HepG2 (cell line): Measurements from ENCODE around the gene ZNF764. TPM values are rescaled to one million over a fixed set of nuclear protein-coding genes. Genes with fewer than 3 reads are reported as not detected.

Source experiments
- ATAC-seq: fragments of 200-7000 bp; cut with Tn5 transposase; 3 replicates; pipeline ENCODE4 v1.9.1; 2020; ENCODE audit warnings: mild to moderate bottlenecking, moderate library complexity
- BruUV-seq: library from RNA; stranded (reverse); fragments of 400-500 nt; replicated peaks from 2 replicates; lab custom pipeline; 2021; lab: Mats Ljungman, UMichigan
- CTCF ChIA-PET: fragments of 300-600 bp; formaldehyde crosslinking; extraction: SDS; loops from one replicate; lab custom pipeline; 2021; ENCODE audit warnings: low total read pairs, inconsistent platforms, low intra/inter-chr PET ratio; lab: Yijun Ruan, JAX
- POLR2A ChIA-PET: fragments of 350-600 bp; sonication (Branson Sonifier 250); formaldehyde crosslinking; loops from one replicate; lab custom pipeline; 2020; ENCODE audit warnings: antibody characterized with exemption, inconsistent platforms; lab: Yijun Ruan, JAX
- DNase-seq: peaks from one replicate; pipeline ENCODE4 v3.0.0-alpha.2; 2015; ENCODE audit warnings: low spot score
- FAIRE-seq: peaks from 3 replicates; lab custom pipeline; 2011; peaks lifted over from hg19 to GRCh38; lab: Jason Lieb, UNC
- H2AFZ ChIP-seq: one replicate; pipeline ENCODE4 v1.6.1; 2011; ENCODE audit warnings: low read length, inconsistent platforms
- H3K27ac ChIP-seq: fragments of 300-600 bp; 3 replicates; pipeline ENCODE4 v1.8.0; 2011; ENCODE audit warnings: mixed run types, mild to moderate bottlenecking, mixed read lengths, low read length, inconsistent platforms; ENCODE audit not compliant: insufficient read depth; ENCODE audit errors: extremely low read length
- H3K27me3 ChIP-seq, 2 experiments: fragments of 200-600 bp in 1 of 2; 2 replicates in 1 of 2; 3 replicates in 1 of 2; pipeline versions ENCODE4 v1.6.0 to v1.8.0; 2011; ENCODE audit warnings: low read length in 2 of 2, mild to moderate bottlenecking in 2 of 2, moderate library complexity in 2 of 2, inconsistent platforms in 1 of 2; ENCODE audit not compliant: insufficient read depth in 2 of 2, control insufficient read depth in 1 of 2
- H3K36me3 ChIP-seq, 2 experiments: fragments of 200-600 bp in 1 of 2; replicated peaks in 1 of 2; 2 replicates in 1 of 2; 3 replicates in 1 of 2; pipeline versions ENCODE4 v1.5.1 to v1.8.0; 2011; ENCODE audit warnings: low read length in 2 of 2, inconsistent platforms in 1 of 2; ENCODE audit not compliant: insufficient read depth in 2 of 2, control insufficient read depth in 1 of 2
- H3K4me1 ChIP-seq: 2 replicates; pipeline ENCODE4 v1.5.1; 2012; ENCODE audit warnings: low read length, inconsistent platforms; ENCODE audit not compliant: insufficient read depth
- H3K4me2 ChIP-seq: 2 replicates; pipeline ENCODE4 v1.6.0; 2011; ENCODE audit warnings: low read depth, low read length, inconsistent platforms
- H3K4me3 ChIP-seq, 3 experiments: fragments of 200-600 bp in 1 of 3; sonication (generic), shearing (Covaris generic) in 1 of 3; replicated peaks in 1 of 3; 2 replicates each; pipeline ENCODE4 v1.5.1; 2011 to 2016; ENCODE audit warnings: low read length in 3 of 3, inconsistent platforms in 2 of 3, low read depth in 2 of 3, mild to moderate bottlenecking in 2 of 3, control low read depth in 1 of 3, mixed read lengths in 1 of 3; ENCODE audit not compliant: insufficient read depth in 1 of 3
- H3K79me2 ChIP-seq: one replicate; pipeline ENCODE4 v1.6.1; 2011; ENCODE audit warnings: low read length, inconsistent platforms; ENCODE audit not compliant: insufficient read depth
- H3K9ac ChIP-seq: 2 replicates; pipeline ENCODE4 v1.6.0; 2011; ENCODE audit warnings: mild to moderate bottlenecking, low read depth, low read length, inconsistent platforms; ENCODE audit not compliant: insufficient read depth
- H3K9me3 ChIP-seq: 2 replicates; pipeline ENCODE4 v1.5.1; 2012; ENCODE audit warnings: mild to moderate bottlenecking, low read length
- H4K20me1 ChIP-seq: 2 replicates; pipeline ENCODE4 v1.6.0; 2011; ENCODE audit warnings: inconsistent platforms, mild to moderate bottlenecking, low read length, moderate library complexity; ENCODE audit not compliant: insufficient read depth
- CAMTA2 ChIP-seq: sonication (generic); formaldehyde crosslinking; IDR thresholded peaks from 2 replicates; pipeline ENCODE4 v1.4.0; 2020; ENCODE audit warnings: mild to moderate bottlenecking, missing genetic modification reagents, borderline replicate concordance
- DMAP1 ChIP-seq: IDR thresholded peaks from 2 replicates; pipeline ENCODE4 v1.6.1; 2016
- HOXA3 ChIP-seq: sonication (generic); formaldehyde crosslinking; IDR thresholded peaks from 2 replicates; pipeline ENCODE4 v1.5.0; 2020; ENCODE audit warnings: missing genetic modification reagents
- IKZF1 ChIP-seq: fragments of 450-650 bp; IDR thresholded peaks from 2 replicates; pipeline ENCODE4 v1.7.1; 2016
- MTF2 ChIP-seq: sonication (generic); formaldehyde crosslinking; IDR thresholded peaks from 2 replicates; pipeline ENCODE4 v1.5.0; 2020; ENCODE audit warnings: missing genetic modification reagents, borderline replicate concordance
- NAIF1 ChIP-seq: sonication (generic); formaldehyde crosslinking; IDR thresholded peaks from 2 replicates; pipeline ENCODE4 v1.5.0; 2020; ENCODE audit warnings: mild to moderate bottlenecking, missing genetic modification reagents, borderline replicate concordance
- PHF21A ChIP-seq: sonication (generic); formaldehyde crosslinking; IDR thresholded peaks from 2 replicates; pipeline ENCODE4 v1.5.0; 2020; ENCODE audit warnings: mild to moderate bottlenecking, missing genetic modification reagents
- RELA ChIP-seq: sonication (generic); formaldehyde crosslinking; IDR thresholded peaks from 2 replicates; pipeline ENCODE4 v1.4.0; 2020; ENCODE audit warnings: missing genetic modification reagents
- TBX2 ChIP-seq: sonication (generic); formaldehyde crosslinking; IDR thresholded peaks from 2 replicates; pipeline ENCODE4 v1.5.0; 2020; ENCODE audit warnings: missing genetic modification reagents, mild to moderate bottlenecking, borderline replicate concordance
- TGIF2 ChIP-seq: IDR thresholded peaks from 2 replicates; pipeline ENCODE4 v1.6.1; 2016; ENCODE audit warnings: control low read depth, missing compliant biosample characterization
- ZBTB8A ChIP-seq: sonication (generic); formaldehyde crosslinking; IDR thresholded peaks from 2 replicates; pipeline ENCODE4 v1.4.0; 2020; ENCODE audit warnings: mild to moderate bottlenecking, low read depth, missing genetic modification reagents, borderline replicate concordance
- ZFP1 ChIP-seq: IDR thresholded peaks from 2 replicates; pipeline ENCODE4 v1.6.1; 2016
- ZFP36 ChIP-seq: fragments of 150-350 bp; IDR thresholded peaks from 2 replicates; pipeline ENCODE4 v1.6.1; 2018; ENCODE audit warnings: borderline replicate concordance, low read length, low read depth; ENCODE audit not compliant: partially characterized antibody
- ZNF552 ChIP-seq: sonication (generic); formaldehyde crosslinking; IDR thresholded peaks from 2 replicates; pipeline ENCODE4 v1.9.0; 2022; ENCODE audit warnings: missing genetic modification reagents, mild to moderate bottlenecking, borderline replicate concordance
- ZNF598 ChIP-seq: sonication (generic); formaldehyde crosslinking; IDR thresholded peaks from 2 replicates; pipeline ENCODE4 v1.5.1; 2020; ENCODE audit warnings: mild to moderate bottlenecking, missing genetic modification reagents, borderline replicate concordance
- ZNF772 ChIP-seq: sonication (generic); formaldehyde crosslinking; IDR thresholded peaks from 2 replicates; pipeline ENCODE4 v1.5.0; 2020; ENCODE audit warnings: mild to moderate bottlenecking, missing genetic modification reagents
- ZNF841 ChIP-seq: sonication (generic); formaldehyde crosslinking; IDR thresholded peaks from 2 replicates; pipeline ENCODE4 v1.8.1; 2023; ENCODE audit warnings: missing genetic modification reagents, borderline replicate concordance
- ZSCAN21 ChIP-seq: sonication (generic); formaldehyde crosslinking; IDR thresholded peaks from 2 replicates; pipeline ENCODE4 v1.8.0; 2022; ENCODE audit warnings: mild to moderate bottlenecking, missing genetic modification reagents, moderate library complexity, borderline replicate concordance
- WGBS: methylation state at CpG from one replicate; pipeline ENCODE4 v1.1.6; 2017; ENCODE audit warnings: low lambda C conversion rate; 5-methylcytosine and 5-hydroxymethylcytosine counted together
- in situ Hi-C: cut with HindIII; loops from 2 replicates; pipeline ENCODE4 v1.10.0; 2017; ENCODE audit warnings: low pct_unique_long_range_greater_than_20kb; ENCODE audit not compliant: extremely low pct_ligation_motif_present
- intact Hi-C: fragments of 100-400 bp; cut with micrococcal nuclease; formaldehyde crosslinking; loops from one replicate; pipeline ENCODE4 v1.10.0; 2022; ENCODE audit not compliant: unreplicated experiment
- polyA plus RNA-seq, 8 experiments: library from polyadenylated mRNA; depleted of rRNA in 3 of 8; stranded (reverse) in 7 of 8; unstranded in 1 of 8; fragments of >200 nt; fragmentation: Illumina TruSeq in 4 of 8; extraction: Trizol in 4 of 8; gene quantifications; 2 replicates each; pipeline versions ENCODE4 v1.2.1 to v1.2.3, GENCODE V29; 2011 to 2016; ENCODE audit warnings: low read depth in 4 of 8, missing spikeins in 1 of 8, mixed read lengths in 1 of 8; ENCODE audit not compliant: insufficient read depth in 1 of 8
- total RNA-seq, 5 experiments: library from RNA; depleted of rRNA; stranded (reverse); fragments of >200 nt; fragmentation: Illumina TruSeq; extraction: Trizol; gene quantifications; 2 replicates each; pipeline ENCODE4 v1.2.3, GENCODE V29; 2016; ENCODE audit warnings: low read depth in 1 of 5
- TF ChIP-seq, protein P1 (sequence below): sonication (generic); formaldehyde crosslinking; IDR thresholded peaks from 2 replicates; pipeline ENCODE4 v1.5.1; 2020; ENCODE audit warnings: mild to moderate bottlenecking, missing genetic modification reagents, moderate library complexity

ZNF764 gene
- total and polyA plus RNA-seq, 2 of the 13 experiments (the other 11 are each of a cell fraction or from before 2014, with no cell fraction given): 4.1 to 9.1 TPM

DNA sequence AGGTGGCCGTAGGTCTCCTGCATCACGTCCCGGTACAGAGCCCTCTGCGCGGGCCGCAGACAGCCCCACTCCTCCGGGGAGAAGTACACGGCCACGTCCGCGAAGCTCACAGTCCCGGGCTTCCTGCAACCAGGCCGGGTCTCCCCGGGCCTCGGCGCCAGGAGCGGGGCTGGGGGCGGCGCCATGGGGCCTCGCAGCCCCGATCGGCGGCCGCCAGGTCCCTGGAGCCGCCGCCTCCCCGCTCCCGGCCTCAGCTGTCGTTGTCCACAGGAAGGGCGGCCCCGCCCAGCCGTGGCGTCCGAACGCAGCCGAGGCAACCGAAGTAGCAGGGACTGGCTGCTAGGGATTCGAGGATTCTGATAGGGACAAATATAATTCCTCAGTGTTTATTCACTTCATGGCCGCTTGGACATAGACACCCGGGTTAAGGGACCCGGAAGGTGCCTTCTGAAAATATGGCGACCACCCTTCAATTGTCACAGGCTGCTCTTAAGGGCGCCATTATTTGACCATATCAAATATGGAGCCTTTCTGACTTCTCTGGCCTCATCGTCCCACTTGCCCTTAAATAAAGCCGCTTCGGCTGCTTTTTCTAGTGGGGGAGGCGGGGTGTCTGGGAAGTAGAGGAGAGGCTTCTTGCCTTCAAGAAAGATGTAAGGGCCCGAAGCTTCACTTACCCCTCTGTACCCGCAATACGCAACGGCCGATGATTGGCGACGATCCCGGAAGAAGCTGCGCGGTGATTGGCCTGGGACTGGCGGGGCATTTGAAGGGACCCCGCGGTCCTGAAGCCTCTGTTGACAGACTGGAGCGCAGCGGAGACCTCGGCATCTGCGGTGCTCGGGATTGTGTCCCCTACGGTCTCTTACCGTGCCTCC lies 13.5 kb upstream of the ZNF764 start, which contains the start of gene ZNF688:
Gene ZNF688 (minus strand): TSS at position 270 of the 878 bp plus-strand sequence. CDS start 85 bp downstream, at position 185.
- H3K4me1 ChIP-seq: peaks cover 71% of the 10 kb centered on the region
- FAIRE-seq (peak; percentile 94), DNase-seq (peak; percentile 93), ATAC-seq (peak; percentile 89)
- intact Hi-C loops: loop anchor here (1.0 to 2.0 kb wide), 3 partner anchors 13 to 39 kb away; partner anchors contain the start of genes ZNF689 and ZNF764
- H3K27ac ChIP-seq: peak within 1 kb of the TSS; percentile 89
- POLR2A ChIA-PET: interaction anchor here (0.7 to 3.3 kb wide), 23 partner anchors 13 to 176 kb away, joined by 3 to 73 read pairs (median 4); partner anchors contain the start of genes DCTPP1, FBRS, ZNF48 and ZNF689
- TSS peak; percentile 74 for BruUV-seq
- H3K9me3 ChIP-seq: no peaks in the 10 kb centered on the region
- H3K36me3 ChIP-seq: no peaks in the 10 kb centered on the region
- CTCF ChIA-PET: no interaction called here
- H3K79me2 ChIP-seq: peaks cover 2% of the 10 kb centered on the region
- in situ Hi-C loops: loop anchor here (5.0 kb wide), 1 partner anchor 51 kb away; no protein-coding TSS in a partner anchor
- H3K4me2 ChIP-seq: peak within 1 kb of the TSS; percentile 94
- peak within 1 kb of the TSS; percentile 93 for H3K9ac ChIP-seq
- peak within 1 kb of the TSS; percentile 50 for H2AFZ ChIP-seq
- H3K27me3 ChIP-seq: no peaks in the 10 kb centered on the region
- no peaks in the 10 kb centered on the region for H4K20me1 ChIP-seq
- under 1% methylated on average over 33 of the region's 67 CpGs for WGBS
- peak within 1 kb of the TSS; percentile 89 to 97 (median 93) for H3K4me3 ChIP-seq
- TF ChIP-seq PHF21A (peak; percentile 84), IKZF1 (no peak), TBX2 (peak; percentile 74), ZFP1 (CRISPR knock-in tag) (peak; percentile 52; the same call in 1 of the 2 replicates), NAIF1 (CRISPR knock-in tag) (no peak), ZNF841 (CRISPR knock-in tag) (0 out of 2 replicates have a peak, but pooled peaks have one; percentile 42), ZNF552 (CRISPR knock-in tag) (no peak), ZBTB8A (CRISPR knock-in tag) (no peak), ZSCAN21 (CRISPR knock-in tag) (no peak; the same call in 1 of the 2 replicates), TGIF2 (CRISPR knock-in tag) (peak; percentile 100), RELA (CRISPR knock-in tag) (no peak), DMAP1 (CRISPR knock-in tag) (peak; percentile 35), HOXA3 (peak; percentile 93), ZNF772 (peak; percentile 95), ZNF598 (CRISPR knock-in tag) (no peak), ZFP36 (no peak), CAMTA2 (CRISPR knock-in tag) (no peak), MTF2 (CRISPR knock-in tag) (no peak)
- TF ChIP-seq, protein P1, sequence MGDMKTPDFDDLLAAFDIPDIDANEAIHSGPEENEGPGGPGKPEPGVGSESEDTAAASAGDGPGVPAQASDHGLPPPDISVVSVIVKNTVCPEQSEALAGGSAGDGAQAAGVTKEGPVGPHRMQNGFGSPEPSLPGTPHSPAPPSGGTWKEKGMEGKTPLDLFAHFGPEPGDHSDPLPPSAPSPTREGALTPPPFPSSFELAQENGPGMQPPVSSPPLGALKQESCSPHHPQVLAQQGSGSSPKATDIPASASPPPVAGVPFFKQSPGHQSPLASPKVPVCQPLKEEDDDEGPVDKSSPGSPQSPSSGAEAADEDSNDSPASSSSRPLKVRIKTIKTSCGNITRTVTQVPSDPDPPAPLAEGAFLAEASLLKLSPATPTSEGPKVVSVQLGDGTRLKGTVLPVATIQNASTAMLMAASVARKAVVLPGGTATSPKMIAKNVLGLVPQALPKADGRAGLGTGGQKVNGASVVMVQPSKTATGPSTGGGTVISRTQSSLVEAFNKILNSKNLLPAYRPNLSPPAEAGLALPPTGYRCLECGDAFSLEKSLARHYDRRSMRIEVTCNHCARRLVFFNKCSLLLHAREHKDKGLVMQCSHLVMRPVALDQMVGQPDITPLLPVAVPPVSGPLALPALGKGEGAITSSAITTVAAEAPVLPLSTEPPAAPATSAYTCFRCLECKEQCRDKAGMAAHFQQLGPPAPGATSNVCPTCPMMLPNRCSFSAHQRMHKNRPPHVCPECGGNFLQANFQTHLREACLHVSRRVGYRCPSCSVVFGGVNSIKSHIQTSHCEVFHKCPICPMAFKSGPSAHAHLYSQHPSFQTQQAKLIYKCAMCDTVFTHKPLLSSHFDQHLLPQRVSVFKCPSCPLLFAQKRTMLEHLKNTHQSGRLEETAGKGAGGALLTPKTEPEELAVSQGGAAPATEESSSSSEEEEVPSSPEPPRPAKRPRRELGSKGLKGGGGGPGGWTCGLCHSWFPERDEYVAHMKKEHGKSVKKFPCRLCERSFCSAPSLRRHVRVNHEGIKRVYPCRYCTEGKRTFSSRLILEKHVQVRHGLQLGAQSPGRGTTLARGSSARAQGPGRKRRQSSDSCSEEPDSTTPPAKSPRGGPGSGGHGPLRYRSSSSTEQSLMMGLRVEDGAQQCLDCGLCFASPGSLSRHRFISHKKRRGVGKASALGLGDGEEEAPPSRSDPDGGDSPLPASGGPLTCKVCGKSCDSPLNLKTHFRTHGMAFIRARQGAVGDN (CRISPR knock-in tag): peak; percentile 86
